PC-9 (cell line): ENCODE results near the gene SLC26A6. TPM values are rescaled to one million over a fixed set of nuclear protein-coding genes. Genes with fewer than 3 reads are reported as not detected.

Experiments used
- BruUV-seq: library from RNA; stranded (reverse); fragments of 400-500 nt; replicated peaks from 2 replicates; lab custom pipeline; 2021; lab: Mats Ljungman, UMichigan
- CTCF ChIA-PET: fragments of 300-600 bp; sonication (Branson Sonifier 250); formaldehyde crosslinking; loops from one replicate; lab custom pipeline; 2022; ENCODE audit warnings: antibody characterized with exemption; lab: Charles Lee
- POLR2A ChIA-PET: fragments of 300-600 bp; sonication (Branson Sonifier 250); formaldehyde crosslinking; loops from one replicate; lab custom pipeline; 2022; ENCODE audit warnings: antibody characterized with exemption; ENCODE audit not compliant: unreplicated experiment; lab: Charles Lee
- DNase-seq, 2 experiments: peaks; one replicate each; pipeline versions ENCODE4 v3.0.0 to v3.0.0-alpha.2; 2015 to 2022; ENCODE audit warnings: mixed read lengths in 1 of 2
- H2AFZ ChIP-seq: fragments of 200-600 bp; sonication (generic); 2 replicates; pipeline ENCODE4 v1.8.1; 2017; ENCODE audit warnings: antibody characterized with exemption
- H3F3A ChIP-seq: fragments of 200-600 bp; sonication (generic); 2 replicates; pipeline ENCODE4 v1.8.1; 2017; ENCODE audit warnings: antibody characterized with exemption, mild to moderate bottlenecking, low read depth; ENCODE audit not compliant: insufficient read depth
- H3K27ac ChIP-seq: fragments of 200-600 bp; sonication (generic); 2 replicates; pipeline ENCODE4 v1.6.1; 2016; ENCODE audit warnings: mixed run types
- H3K27me3 ChIP-seq: fragments of 200-600 bp; sonication (generic); 2 replicates; pipeline ENCODE4 v1.6.1; 2016; ENCODE audit warnings: low read depth, mixed run types; ENCODE audit not compliant: insufficient read depth
- H3K36me3 ChIP-seq: fragments of 200-600 bp; sonication (generic); 2 replicates; pipeline ENCODE4 v1.6.1; 2016; ENCODE audit warnings: low read depth, mixed run types
- H3K4me1 ChIP-seq: fragments of 200-600 bp; sonication (generic); replicated peaks from 2 replicates; pipeline ENCODE4 v1.6.1; 2016; ENCODE audit warnings: mixed run types; ENCODE audit not compliant: insufficient read depth
- H3K4me2 ChIP-seq: fragments of 200-600 bp; sonication (generic); 2 replicates; pipeline ENCODE4 v1.6.1; 2017; ENCODE audit warnings: mixed run types
- H3K4me3 ChIP-seq: fragments of 200-600 bp; sonication (generic); 2 replicates; pipeline ENCODE4 v1.6.1; 2016; ENCODE audit warnings: mixed run types
- H3K79me2 ChIP-seq: fragments of 200-600 bp; sonication (generic); 2 replicates; pipeline ENCODE4 v1.6.1; 2017; ENCODE audit warnings: low read depth, mixed run types
- H3K9me2 ChIP-seq: fragments of 200-600 bp; sonication (generic); 2 replicates; pipeline ENCODE4 v1.8.1; 2017; ENCODE audit warnings: mild to moderate bottlenecking; ENCODE audit not compliant: insufficient read depth
- H3K9me3 ChIP-seq: fragments of 200-600 bp; sonication (generic); 2 replicates; pipeline ENCODE4 v1.8.1; 2016; ENCODE audit warnings: low read depth; ENCODE audit not compliant: insufficient read depth
- H4K20me1 ChIP-seq: fragments of 200-600 bp; sonication (generic); 2 replicates; pipeline ENCODE4 v1.8.1; 2017; ENCODE audit not compliant: insufficient read depth
- EZH2 ChIP-seq: fragments of 200-600 bp; sonication (generic); IDR thresholded peaks from 2 replicates; pipeline ENCODE4 v1.8.0; 2017; ENCODE audit warnings: antibody characterized with exemption, low read depth
- intact Hi-C: fragments of 100-400 bp; cut with micrococcal nuclease; formaldehyde crosslinking; loops from one replicate; pipeline ENCODE4 v1.10.0; 2022; ENCODE audit not compliant: unreplicated experiment
- total RNA-seq: library from RNA; stranded (reverse); gene quantifications from 2 replicates; pipeline ENCODE4 v1.2.3, GENCODE V29; 2021
- TF ChIP-seq, protein P1 (sequence below): fragments of 200-600 bp; sonication (generic); conservative IDR thresholded peaks from 2 replicates; pipeline ENCODE4 v1.6.1; 2017; ENCODE audit warnings: mixed run types, antibody characterized with exemption, mild to moderate bottlenecking, moderate library complexity

SLC26A6 gene
- total RNA-seq, 1 experiment from 2014 or later, result 18.7 TPM

DNA sequence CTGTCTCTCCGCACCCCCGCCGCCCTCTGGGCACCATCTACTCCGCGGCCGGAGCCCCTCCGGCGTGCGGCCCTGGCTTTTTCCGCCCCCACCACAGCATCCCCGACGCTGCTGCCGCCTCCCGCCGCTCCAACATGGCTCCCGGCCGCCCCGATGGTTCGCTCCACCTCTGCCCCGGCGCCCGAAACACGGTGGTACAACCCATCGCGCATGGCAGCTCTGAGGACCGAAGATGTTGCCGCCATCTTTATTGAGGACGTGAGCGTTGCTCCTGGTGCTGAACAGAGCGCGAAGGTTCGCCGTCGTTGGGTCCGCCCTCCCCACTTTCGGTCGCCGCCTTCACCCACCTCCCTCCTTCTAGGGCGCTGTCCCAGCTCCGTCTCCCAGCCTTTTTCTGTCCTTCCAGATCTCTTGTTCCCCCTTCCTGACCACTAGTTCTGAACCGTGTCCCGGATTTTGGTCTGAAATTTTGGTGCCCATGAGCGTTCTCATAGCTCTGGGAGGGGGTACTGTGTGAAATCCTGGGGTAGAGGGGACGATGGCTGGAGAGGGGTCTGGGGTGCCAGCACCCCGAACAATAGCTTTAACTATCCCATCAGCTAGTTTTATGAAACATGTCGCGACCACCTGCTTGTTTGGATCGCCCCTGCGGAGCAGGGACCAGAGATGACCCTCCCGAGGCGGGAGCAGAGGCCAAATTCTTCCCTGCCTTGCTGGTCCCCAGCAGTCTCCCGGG lies 27.7 kb upstream of the SLC26A6 start, which contains the start of gene CELSR3:
TSS of gene CELSR3 (minus strand) at position 134 of the 736 bp plus-strand sequence. CDS start 252 bp downstream, outside the sequence.
- ChIA-PET POLR2A (interaction anchor here (0.5 to 0.7 kb wide), 4 partner anchors 53 to 422 kb away, joined by 3 to 4 read pairs (median 4); partner anchors contain the start of genes IP6K2 and ZNF589), CTCF (interaction anchor here (0.6 to 2.8 kb wide), 2 partner anchors 23 to 413 kb away, joined by 3 to 6 read pairs; partner anchors contain the start of gene NCKIPSD)
- H3K27ac ChIP-seq, result peak within 1 kb of the TSS; percentile 93
- no peaks in the 10 kb centered on the region; the same call in 1 of the 2 replicates for H3K9me3 ChIP-seq
- peak within 1 kb of the TSS; percentile 98 for H3K4me2 ChIP-seq
- 0 out of 2 replicates have a peak, but pooled peaks cover 4% of the 10 kb centered on the region for H3K4me1 ChIP-seq
- H3K27me3 ChIP-seq, result no peaks in the 10 kb centered on the region
- no peaks in the 10 kb centered on the region for H3K9me2 ChIP-seq
- H3K79me2 ChIP-seq, result no peaks in the 10 kb centered on the region
- no peaks in the 10 kb centered on the region for H4K20me1 ChIP-seq
- peak within 1 kb of the TSS; percentile 76 for H2AFZ ChIP-seq
- peak; percentile 49 to 79 for DNase-seq
- peaks cover 10% of the 10 kb centered on the region; the same call in 1 of the 2 replicates for H3F3A ChIP-seq
- H3K36me3 ChIP-seq, result no peaks in the 10 kb centered on the region
- intact Hi-C loops, result loop anchor here (1.0 to 5.0 kb wide), 6 partner anchors 10 to 221 kb away; partner anchors contain the start of genes CCDC51, COL7A1, IP6K2 and TMA7
- peak within 1 kb of the TSS; percentile 76 for H3K4me3 ChIP-seq
- TF ChIP-seq, protein P1, sequence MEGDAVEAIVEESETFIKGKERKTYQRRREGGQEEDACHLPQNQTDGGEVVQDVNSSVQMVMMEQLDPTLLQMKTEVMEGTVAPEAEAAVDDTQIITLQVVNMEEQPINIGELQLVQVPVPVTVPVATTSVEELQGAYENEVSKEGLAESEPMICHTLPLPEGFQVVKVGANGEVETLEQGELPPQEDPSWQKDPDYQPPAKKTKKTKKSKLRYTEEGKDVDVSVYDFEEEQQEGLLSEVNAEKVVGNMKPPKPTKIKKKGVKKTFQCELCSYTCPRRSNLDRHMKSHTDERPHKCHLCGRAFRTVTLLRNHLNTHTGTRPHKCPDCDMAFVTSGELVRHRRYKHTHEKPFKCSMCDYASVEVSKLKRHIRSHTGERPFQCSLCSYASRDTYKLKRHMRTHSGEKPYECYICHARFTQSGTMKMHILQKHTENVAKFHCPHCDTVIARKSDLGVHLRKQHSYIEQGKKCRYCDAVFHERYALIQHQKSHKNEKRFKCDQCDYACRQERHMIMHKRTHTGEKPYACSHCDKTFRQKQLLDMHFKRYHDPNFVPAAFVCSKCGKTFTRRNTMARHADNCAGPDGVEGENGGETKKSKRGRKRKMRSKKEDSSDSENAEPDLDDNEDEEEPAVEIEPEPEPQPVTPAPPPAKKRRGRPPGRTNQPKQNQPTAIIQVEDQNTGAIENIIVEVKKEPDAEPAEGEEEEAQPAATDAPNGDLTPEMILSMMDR, result no peak
- TF ChIP-seq EZH2, result no peak
- BruUV-seq, result TSS peak; percentile 70

DNA sequence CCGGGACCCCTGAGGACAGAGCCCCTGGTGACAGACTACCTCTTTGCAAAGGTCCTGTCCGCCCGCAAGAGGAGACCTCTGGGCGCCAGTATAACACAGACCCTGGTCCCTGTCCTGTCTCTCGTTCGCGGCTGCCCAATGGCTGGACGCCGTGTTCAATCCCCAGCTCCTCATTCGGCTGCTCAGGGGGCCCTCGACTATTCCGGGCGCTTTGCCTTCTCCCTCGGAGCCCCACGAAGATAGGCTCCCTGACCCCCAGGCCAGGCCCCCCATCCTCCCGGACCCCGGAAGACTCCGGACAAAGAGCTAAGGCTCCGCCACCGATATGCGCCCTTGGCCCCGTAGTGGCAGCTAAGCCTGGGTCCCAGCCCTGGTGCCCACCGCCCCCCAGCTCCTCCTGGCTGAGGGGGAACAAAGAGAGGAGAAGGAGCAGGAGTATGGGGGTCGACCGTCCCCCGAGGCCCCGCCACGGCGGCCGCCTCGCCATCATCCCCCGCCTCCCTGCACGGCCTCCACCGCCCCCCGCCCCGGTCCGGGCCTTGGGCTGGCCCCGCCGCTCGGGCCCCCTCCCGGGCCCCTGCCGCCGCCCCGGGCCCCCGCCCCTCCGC lies 27.0 kb upstream of the SLC26A6 start:
- Histone ChIP-seq H3K9me2 (no peaks in the 10 kb centered on the region), H3F3A (peaks cover 10% of the 10 kb centered on the region; the same call in 1 of the 2 replicates), H2AFZ (no peak overlapping the region), H3K27me3 (no peaks in the 10 kb centered on the region), H3K4me1 (0 out of 2 replicates have a peak, but pooled peaks cover 4% of the 10 kb centered on the region), H3K79me2 (no peaks in the 10 kb centered on the region), H4K20me1 (no peaks in the 10 kb centered on the region), H3K27ac (no peak overlapping the region), H3K4me3 (no peak overlapping the region; the same call in 1 of the 2 replicates), H3K9me3 (no peaks in the 10 kb centered on the region; the same call in 1 of the 2 replicates), H3K4me2 (no peak overlapping the region; the same call in 1 of the 2 replicates), H3K36me3 (no peaks in the 10 kb centered on the region)
- CTCF ChIA-PET, result interaction anchor here (2.8 kb wide), 1 partner anchor 24 kb away, joined by 6 read pairs; the partner anchor contains the start of gene NCKIPSD
- BruUV-seq, result no TSS peak
- POLR2A ChIA-PET, result interaction anchor here (0.5 to 0.6 kb wide), 3 partner anchors 55 to 421 kb away, joined by 3 to 4 read pairs (median 3); partner anchors contain the start of genes IP6K2 and ZNF589
- TF ChIP-seq, protein P1, result no peak
- no peak for TF ChIP-seq EZH2
- DNase-seq, result no peak
- intact Hi-C loops, result loop anchor here (5.0 kb wide), 2 partner anchors 65 to 220 kb away; partner anchors contain the start of genes CCDC51, COL7A1 and TMA7
